AG04449 (cell line): ENCODE results near the gene MTURN.

ENCODE experiments used
- CTCF ChIA-PET: fragments of 350-600 bp; formaldehyde crosslinking; extraction: SDS; loops from one replicate; lab custom pipeline; 2021; ENCODE audit warnings: antibody characterized with exemption; lab: Yijun Ruan, JAX
- POLR2A ChIA-PET: fragments of 400-600, 350-600 bp; formaldehyde crosslinking; extraction: SDS; loops from one replicate; lab custom pipeline; 2020; ENCODE audit warnings: antibody characterized with exemption, inconsistent platforms; lab: Yijun Ruan, JAX
- DNase-seq: peaks from one replicate; pipeline ENCODE4 v3.0.0-alpha.2; 2010; ENCODE audit warnings: low read depth, low spot score
- H3K4me3 ChIP-seq: 2 replicates; pipeline ENCODE4 v1.5.1; 2011; ENCODE audit warnings: low read depth, mild to moderate bottlenecking, control low read depth, low read length
- CTCF ChIP-seq: IDR thresholded peaks from one replicate; pipeline ENCODE4 v1.5.1; 2011; ENCODE audit warnings: mild to moderate bottlenecking, moderate library complexity, low read length, control low read depth, inconsistent platforms; ENCODE audit not compliant: insufficient read depth; ENCODE audit errors: missing control alignments

MTURN gene

DNA sequence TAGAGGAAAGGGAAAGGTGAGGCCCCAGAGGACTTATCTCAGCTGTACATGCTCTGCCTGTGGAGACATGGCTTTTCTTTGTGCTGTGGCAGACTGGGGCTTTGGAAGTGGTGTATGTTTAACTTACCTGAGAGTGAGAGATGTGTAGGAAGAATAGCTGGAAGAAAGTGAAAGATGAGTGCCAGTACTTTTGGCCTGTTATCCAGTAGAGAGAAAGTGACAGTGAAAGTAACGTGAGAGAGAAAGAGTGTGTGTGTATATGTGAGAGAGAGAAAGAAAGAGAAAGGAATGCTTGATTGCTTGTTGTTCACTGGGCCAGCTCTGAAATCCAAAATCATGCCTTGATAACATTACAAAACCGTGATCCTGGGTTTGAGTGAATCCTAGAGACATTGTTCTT, 25.5 kb downstream of the MTURN start:
- DNase-seq: no peak
- CTCF ChIA-PET: interaction anchor here (1.0 to 3.3 kb wide), 5 partner anchors 8 to 404 kb away, joined by 3 to 10 read pairs (median 6); no protein-coding TSS in a partner anchor
- H3K4me3 ChIP-seq: no peak overlapping the region
- POLR2A ChIA-PET: no interaction called here
- no peak for TF ChIP-seq CTCF

GRCh38 chr7:30162133-30162532, 27.3 kb downstream of the MTURN start:
- POLR2A ChIA-PET: interaction anchor here (1.0 kb wide), 1 partner anchor 26 kb away, joined by 3 read pairs; no protein-coding TSS in a partner anchor
- CTCF ChIA-PET: interaction anchor here (0.9 to 3.3 kb wide), 5 partner anchors 14 to 401 kb away, joined by 3 to 10 read pairs (median 6); no protein-coding TSS in a partner anchor
- no peak overlapping the region for H3K4me3 ChIP-seq
- no peak for DNase-seq
- no peak for TF ChIP-seq CTCF

- DNase-seq: no peak
- peak overlapping the region; percentile 29 for H3K4me3 ChIP-seq
- TF ChIP-seq CTCF: no peak
- ChIA-PET POLR2A (interaction anchor here (0.7 to 1.0 kb wide), 2 partner anchors 24 to 27 kb away, joined by 3 to 4 read pairs; no protein-coding TSS in a partner anchor), CTCF (interaction anchor here (0.9 to 2.5 kb wide), 6 partner anchors 11 to 400 kb away, joined by 3 to 23 read pairs (median 8); no protein-coding TSS in a partner anchor)
These were observed 27.9 kb downstream of the MTURN start for GRCh38 chr7:30162622-30163124.

DNA sequence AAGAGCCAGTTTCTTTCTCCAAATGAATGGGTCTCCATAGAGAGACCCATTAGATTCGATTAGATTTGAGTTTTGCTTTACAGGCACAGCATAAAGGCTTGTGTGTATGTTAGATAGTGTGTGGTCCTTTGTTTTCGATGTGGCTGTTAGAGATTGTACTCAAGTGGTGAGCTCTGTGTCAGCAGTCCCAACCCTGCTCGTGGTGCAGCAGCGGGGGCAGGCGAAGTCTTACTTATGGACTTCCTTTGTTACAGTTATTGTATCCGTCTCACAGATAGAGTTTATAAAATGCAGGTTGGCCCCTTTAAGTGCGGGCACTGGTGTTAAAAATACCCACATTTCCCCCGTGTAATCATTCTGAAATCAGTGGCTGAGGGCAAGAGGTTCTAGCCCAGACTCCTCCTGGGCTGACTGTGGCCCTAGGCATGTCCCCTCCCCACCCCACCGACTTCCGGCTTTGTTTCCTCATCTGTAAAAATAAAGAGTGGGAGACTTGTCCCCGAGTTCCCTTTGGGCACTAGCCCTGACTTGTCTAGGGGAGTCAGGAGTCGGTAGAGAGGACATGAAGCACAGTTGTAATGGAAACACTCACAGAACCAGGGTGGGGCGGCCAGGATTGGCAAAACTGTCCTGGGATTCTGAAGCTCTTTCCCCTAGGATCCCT, 28.6 kb downstream of the MTURN start:
- no peak overlapping the region for H3K4me3 ChIP-seq
- TF ChIP-seq CTCF: no peak
- CTCF ChIA-PET: interaction anchor here (1.5 to 2.5 kb wide), 8 partner anchors 8 to 401 kb away, joined by 5 to 23 read pairs (median 9); no protein-coding TSS in a partner anchor
- no peak for DNase-seq
- POLR2A ChIA-PET: interaction anchor here (0.7 to 1.0 kb wide), 2 partner anchors 25 to 27 kb away, joined by 3 to 4 read pairs; no protein-coding TSS in a partner anchor

- no peak overlapping the region for H3K4me3 ChIP-seq
- peak; percentile 47 for TF ChIP-seq CTCF
- ChIA-PET CTCF (interaction anchor here (0.6 to 2.5 kb wide), 12 partner anchors 9 to 399 kb away, joined by 3 to 23 read pairs (median 7); no protein-coding TSS in a partner anchor), POLR2A (no interaction called here)
- no peak for DNase-seq
These were observed 29.8 kb downstream of the MTURN start for GRCh38 chr7:30164567-30164966.

DNA sequence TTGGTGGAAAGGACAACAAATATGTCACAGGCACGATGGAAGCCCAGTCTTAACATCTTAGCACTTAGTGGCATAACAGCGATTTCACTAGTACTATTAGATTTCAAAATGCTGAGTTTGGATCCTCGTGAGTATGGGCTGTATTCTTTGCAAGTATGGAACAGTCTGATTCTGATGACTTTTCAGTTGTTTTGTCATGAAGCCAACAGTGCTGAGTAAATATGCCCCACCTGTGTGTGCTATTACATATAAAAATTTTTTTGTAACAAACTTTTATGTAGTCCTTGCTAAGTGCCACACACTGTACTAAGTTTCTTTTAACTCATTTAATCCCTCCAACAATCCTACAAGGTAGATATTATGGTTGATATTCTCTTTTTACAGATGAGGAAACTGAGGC, 30.8 kb downstream of the MTURN start:
- CTCF ChIA-PET: interaction anchor here (0.9 to 1.8 kb wide), 5 partner anchors 9 to 247 kb away, joined by 3 to 9 read pairs (median 4); no protein-coding TSS in a partner anchor
- DNase-seq: no peak
- no peak overlapping the region for H3K4me3 ChIP-seq
- POLR2A ChIA-PET: no interaction called here
- no peak for TF ChIP-seq CTCF
